NCI-H2171 treated with DMSO at 0.1 percent for 48 hours (cell line): ENCODE results near the gene BLTP3A.

Source experiments
- DNase-seq: peaks from one replicate; lab custom pipeline; 2025; lab: John Stamatoyannopoulos, UW

Gene BLTP3A

DNA sequence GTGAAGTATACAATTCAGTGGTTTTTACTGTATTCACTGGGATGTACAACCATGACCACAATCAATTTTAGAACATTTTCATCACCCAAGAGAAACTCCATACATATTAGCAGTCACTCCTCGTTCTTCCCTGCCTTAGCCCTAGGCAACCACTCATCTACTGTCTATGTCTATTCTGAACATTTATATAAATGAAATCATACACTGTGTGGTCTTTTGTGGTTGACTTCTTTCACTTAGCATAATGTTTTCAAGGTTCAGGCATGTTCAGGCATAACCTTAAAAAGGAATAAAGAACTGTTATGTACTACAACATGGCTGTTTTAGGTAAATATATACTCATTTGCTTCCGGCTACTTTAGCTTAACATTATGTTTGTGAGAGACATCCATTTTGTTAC lies 37.3 kb downstream of the BLTP3A start:
- no peak for DNase-seq

DNA sequence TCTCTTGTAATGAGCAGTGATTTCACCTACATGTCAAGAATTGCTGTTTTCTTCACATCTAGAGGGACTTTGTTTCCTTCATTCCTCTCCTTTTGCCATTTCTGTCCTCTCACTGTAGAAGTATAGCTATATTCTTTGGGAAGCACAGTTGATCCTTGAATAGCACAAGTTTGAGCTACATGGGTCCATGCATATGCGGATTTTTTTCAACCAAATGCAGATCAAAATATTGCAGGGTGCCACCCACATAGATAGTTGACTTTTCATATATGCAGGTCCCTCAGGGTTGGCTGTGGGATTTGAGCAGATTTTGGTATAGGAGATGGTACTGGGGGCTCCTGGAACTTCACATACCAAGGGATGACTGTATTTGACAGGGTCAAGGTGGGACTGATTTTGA lies 41.1 kb downstream of the BLTP3A start:
- no peak for DNase-seq

DNA sequence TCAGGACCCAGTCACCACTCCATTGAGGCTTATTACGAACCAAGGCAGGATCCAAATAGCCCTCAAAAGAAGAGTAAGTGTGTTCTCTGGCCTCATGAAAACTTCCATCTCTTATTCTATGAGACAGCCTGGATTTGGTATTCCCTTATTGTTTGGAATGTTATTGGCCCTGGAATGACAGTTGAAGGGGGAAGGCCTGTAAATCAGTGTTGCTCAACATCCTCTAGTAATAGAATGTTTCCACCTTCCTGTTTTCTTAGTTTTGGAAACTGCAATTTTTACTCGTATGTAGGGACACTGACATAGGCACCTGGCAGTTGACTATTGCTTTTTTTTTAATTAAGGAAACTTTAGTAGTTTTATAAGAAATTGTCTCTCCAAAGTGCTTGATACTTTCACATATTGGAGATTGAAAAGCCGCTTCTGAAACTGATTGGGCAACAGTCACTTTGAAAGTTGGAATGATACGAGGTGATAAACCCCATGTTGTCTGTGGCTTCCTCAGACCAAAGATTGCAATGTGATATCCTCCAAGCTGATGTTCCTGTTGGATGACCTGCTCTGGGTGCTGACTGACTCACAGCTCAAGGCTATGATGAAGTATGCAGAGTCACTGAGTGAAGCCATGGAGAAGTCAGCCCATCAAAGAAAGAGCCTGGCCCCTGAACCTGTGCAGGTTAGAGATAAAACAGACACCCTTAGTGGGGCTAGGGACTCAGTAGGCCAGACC lies 43.1 kb downstream of the BLTP3A start:
- DNase-seq: no peak

DNA sequence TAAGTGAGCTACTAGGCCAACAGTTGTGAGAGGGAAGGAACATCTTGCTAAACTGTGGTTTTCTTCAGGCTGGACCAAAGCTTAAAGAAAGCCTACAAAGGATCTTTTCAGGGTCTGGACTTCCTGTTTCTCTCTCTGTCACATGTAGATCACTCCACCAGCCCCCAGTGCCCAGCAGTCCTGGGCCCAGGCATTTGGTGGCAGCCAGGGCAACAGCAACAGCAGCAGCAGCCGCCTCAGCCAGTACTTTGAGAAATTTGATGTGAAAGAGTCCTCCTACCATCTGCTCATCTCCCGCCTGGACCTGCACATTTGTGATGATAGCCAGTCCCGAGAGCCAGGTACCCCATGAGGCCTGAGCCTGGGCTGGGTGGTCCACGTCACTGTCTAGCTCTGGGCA lies 44.1 kb downstream of the BLTP3A start:
- DNase-seq: no peak

DNA sequence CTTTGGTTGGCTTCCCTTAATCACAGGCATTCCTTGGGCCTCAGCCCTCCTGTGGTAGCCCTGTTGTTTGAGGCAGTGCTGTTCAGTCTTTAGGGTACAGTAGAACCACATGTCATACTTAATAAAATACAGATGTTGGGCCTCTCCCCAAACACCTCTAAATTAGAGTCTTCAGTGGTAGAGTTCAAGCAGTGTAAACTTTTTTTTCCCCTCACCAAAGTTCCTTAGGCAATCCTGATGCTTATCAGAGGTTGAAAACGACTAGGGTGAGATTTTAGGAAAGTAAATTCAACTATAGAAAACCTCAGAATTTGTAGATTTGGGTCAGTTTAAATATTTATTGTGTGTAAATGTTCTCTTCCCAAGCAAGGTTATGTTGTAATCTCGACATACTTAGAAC lies 44.6 kb downstream of the BLTP3A start:
- no peak for DNase-seq

DNA sequence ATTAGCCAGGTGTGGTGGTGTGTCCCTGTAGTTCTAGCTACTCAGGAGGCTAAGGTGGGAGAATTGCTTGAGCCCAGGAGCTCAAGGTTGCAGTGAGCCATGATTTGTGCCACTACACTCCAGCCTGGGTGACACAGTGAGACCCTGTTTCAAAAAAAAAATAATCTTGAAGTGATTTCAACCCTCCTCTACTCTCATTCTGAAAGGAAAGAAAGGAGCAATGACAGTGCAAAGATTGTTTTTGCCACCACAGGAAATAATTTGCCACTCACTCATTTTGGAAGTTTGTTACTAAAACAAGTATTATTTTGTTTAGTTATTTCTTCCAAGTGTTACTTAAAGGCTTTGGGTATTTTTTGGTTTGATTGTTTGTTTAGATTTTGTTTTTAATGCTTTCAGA lies 45.6 kb downstream of the BLTP3A start:
- DNase-seq: no peak

DNA sequence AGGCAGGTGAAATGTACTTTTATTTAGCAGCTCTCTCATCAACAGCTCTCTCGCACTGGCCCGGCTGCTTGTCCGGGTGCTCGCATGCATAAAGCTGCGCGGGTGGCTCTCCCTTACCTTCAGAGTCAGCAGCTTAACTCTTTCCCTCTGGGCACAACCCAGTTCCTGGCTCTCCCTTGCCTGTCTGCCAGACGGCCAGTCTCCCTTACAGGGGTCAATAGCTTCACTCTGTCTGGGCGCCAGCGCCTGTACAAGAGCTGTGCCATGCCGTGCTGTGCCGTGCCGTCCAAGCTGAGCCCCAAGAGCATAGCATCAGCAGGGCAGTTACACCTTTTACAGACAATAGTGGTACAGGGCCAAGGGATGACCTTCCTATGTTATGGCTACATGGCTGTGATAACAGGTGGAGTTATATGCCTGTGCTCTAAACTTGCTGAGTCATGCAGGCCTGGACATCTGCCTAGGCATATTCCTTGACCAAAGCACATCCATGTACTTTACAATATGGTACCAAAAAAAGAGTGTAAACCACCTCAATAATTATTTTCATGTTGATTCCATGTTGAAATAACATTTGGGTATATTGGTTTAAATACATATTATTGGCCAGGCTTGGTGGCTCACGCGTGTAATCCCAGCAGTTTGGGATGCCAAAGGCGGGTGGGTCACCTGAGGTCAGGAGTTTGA lies 47.9 kb downstream of the BLTP3A start:
- DNase-seq: no peak
